Neural cell (in vitro differentiated cells): ENCODE data around the gene ZNF483. TPM values are rescaled to one million over a fixed set of nuclear protein-coding genes. Genes with fewer than 3 reads are reported as not detected.

Experiments
- H2AFZ ChIP-seq: fragments of 200-600, 300-800 bp; sonication (generic), shearing (Covaris generic); 2 replicates; pipeline ENCODE4 v1.6.0; 2014; ENCODE audit warnings: low read depth, mild to moderate bottlenecking, antibody characterized with exemption, low read length, moderate library complexity
- H3F3A ChIP-seq: fragments of 200-600 bp; shearing (Covaris generic); 2 replicates; pipeline ENCODE4 v1.6.1; 2016; ENCODE audit warnings: mild to moderate bottlenecking, moderate library complexity, mixed read lengths, antibody characterized with exemption, low read length; ENCODE audit not compliant: insufficient read depth, poor library complexity, severe bottlenecking
- H3K27ac ChIP-seq: fragments of 200-600, 300-800 bp; sonication (generic), shearing (Covaris generic); 2 replicates; pipeline ENCODE4 v1.5.1; 2014; ENCODE audit warnings: mild to moderate bottlenecking, low read length, moderate library complexity
- H3K27me3 ChIP-seq: fragments of 300-800, 200-600 bp; sonication (generic), shearing (Covaris generic); 2 replicates; pipeline ENCODE4 v1.6.0; 2014; ENCODE audit warnings: mild to moderate bottlenecking, low read depth, low read length, moderate library complexity; ENCODE audit not compliant: insufficient read depth
- H3K36me3 ChIP-seq: fragments of 300-800, 200-600 bp; sonication (generic), shearing (Covaris generic); 2 replicates; pipeline ENCODE4 v1.5.1; 2014; ENCODE audit warnings: mild to moderate bottlenecking, antibody characterized with exemption, low read length, moderate library complexity; ENCODE audit not compliant: insufficient read depth
- H3K4me2 ChIP-seq: fragments of 300-800, 200-600 bp; sonication (generic), shearing (Covaris generic); 2 replicates; pipeline ENCODE4 v1.6.0; 2014; ENCODE audit warnings: mild to moderate bottlenecking, low read length
- H3K4me3 ChIP-seq: fragments of 300-800, 200-600 bp; sonication (generic), shearing (Covaris generic); 2 replicates; pipeline ENCODE4 v1.5.1; 2014; ENCODE audit warnings: mild to moderate bottlenecking, low read length, moderate library complexity
- H3K79me2 ChIP-seq: fragments of 200-600 bp; shearing (Covaris generic); replicated peaks from 2 replicates; pipeline ENCODE4 v1.6.0; 2014; ENCODE audit warnings: mild to moderate bottlenecking, low read length, moderate library complexity; ENCODE audit not compliant: insufficient read depth
- H3K9ac ChIP-seq: fragments of 300-800, 200-600 bp; sonication (generic), shearing (Covaris generic); 2 replicates; pipeline ENCODE4 v1.6.1; 2016; ENCODE audit warnings: mild to moderate bottlenecking, low read length, mixed read lengths
- H3K9me2 ChIP-seq: fragments of 200-600 bp; shearing (Covaris generic); 2 replicates; pipeline ENCODE4 v1.6.1; 2016; ENCODE audit warnings: mild to moderate bottlenecking, low read length, mixed read lengths; ENCODE audit not compliant: insufficient read depth
- H3K9me3 ChIP-seq: fragments of 200-600, 300-800 bp; sonication (generic), shearing (Covaris generic); 2 replicates; pipeline ENCODE4 v1.6.1; 2016; ENCODE audit warnings: mild to moderate bottlenecking, mixed run types, low read length, moderate library complexity, mixed read lengths
- H4K20me1 ChIP-seq: fragments of 200-600 bp; shearing (Covaris generic); 2 replicates; pipeline ENCODE4 v1.6.1; 2016; ENCODE audit warnings: mild to moderate bottlenecking, mixed run types; ENCODE audit not compliant: insufficient read depth
- EP300 ChIP-seq: fragments of 450-650 bp; conservative IDR thresholded peaks from 2 replicates; pipeline ENCODE4 v1.6.1; 2014; ENCODE audit warnings: antibody characterized with exemption, mild to moderate bottlenecking, moderate library complexity; ENCODE audit not compliant: poor library complexity, severe bottlenecking
- EZH2 ChIP-seq: fragments of 200-600, 300-800 bp; shearing (Covaris generic), sonication (generic); IDR thresholded peaks from 2 replicates; pipeline ENCODE4 v1.6.1; 2014; ENCODE audit warnings: antibody characterized with exemption, low read length, borderline replicate concordance, mild to moderate bottlenecking; ENCODE audit not compliant: insufficient read depth, poor library complexity, severe bottlenecking
- MXI1 ChIP-seq: fragments of 450-650 bp; conservative IDR thresholded peaks from 2 replicates; pipeline ENCODE4 v1.6.1; 2014; ENCODE audit warnings: antibody characterized with exemption, mild to moderate bottlenecking; ENCODE audit not compliant: poor library complexity, severe bottlenecking
- POLR2AphosphoS5 ChIP-seq: IDR thresholded peaks from 2 replicates; pipeline ENCODE4 v1.6.1; 2012
- RAD21 ChIP-seq: fragments of 450-650 bp; conservative IDR thresholded peaks from 2 replicates; pipeline ENCODE4 v1.6.1; 2014; ENCODE audit warnings: antibody characterized with exemption, mild to moderate bottlenecking, moderate library complexity
- SMC3 ChIP-seq: fragments of 450-650 bp; conservative IDR thresholded peaks from 2 replicates; pipeline ENCODE4 v1.6.1; 2014; ENCODE audit warnings: antibody characterized with exemption, mild to moderate bottlenecking, moderate library complexity; ENCODE audit not compliant: poor library complexity
- TAF1 ChIP-seq: IDR thresholded peaks from 2 replicates; pipeline ENCODE4 v1.6.1; 2012; ENCODE audit warnings: low read depth
- polyA plus RNA-seq: library from polyadenylated mRNA; depleted of rRNA; stranded (reverse); fragments of >200 nt; gene quantifications from 2 replicates; pipeline ENCODE4 v1.2.3, GENCODE V29; 2014
- TF ChIP-seq, protein P1 (sequence below): fragments of 450-650 bp; IDR thresholded peaks from 2 replicates; pipeline ENCODE4 v1.5.1; 2014; ENCODE audit warnings: antibody characterized with exemption, mild to moderate bottlenecking, moderate library complexity; ENCODE audit not compliant: poor library complexity, severe bottlenecking
- TF ChIP-seq, protein P2 (sequence below): IDR thresholded peaks from 2 replicates; pipeline ENCODE4 v1.6.1; 2012; ENCODE audit warnings: borderline replicate concordance

The ZNF483 gene
- polyA plus RNA-seq, 1 donor from 2014 or later, result 2.9 TPM

DNA sequence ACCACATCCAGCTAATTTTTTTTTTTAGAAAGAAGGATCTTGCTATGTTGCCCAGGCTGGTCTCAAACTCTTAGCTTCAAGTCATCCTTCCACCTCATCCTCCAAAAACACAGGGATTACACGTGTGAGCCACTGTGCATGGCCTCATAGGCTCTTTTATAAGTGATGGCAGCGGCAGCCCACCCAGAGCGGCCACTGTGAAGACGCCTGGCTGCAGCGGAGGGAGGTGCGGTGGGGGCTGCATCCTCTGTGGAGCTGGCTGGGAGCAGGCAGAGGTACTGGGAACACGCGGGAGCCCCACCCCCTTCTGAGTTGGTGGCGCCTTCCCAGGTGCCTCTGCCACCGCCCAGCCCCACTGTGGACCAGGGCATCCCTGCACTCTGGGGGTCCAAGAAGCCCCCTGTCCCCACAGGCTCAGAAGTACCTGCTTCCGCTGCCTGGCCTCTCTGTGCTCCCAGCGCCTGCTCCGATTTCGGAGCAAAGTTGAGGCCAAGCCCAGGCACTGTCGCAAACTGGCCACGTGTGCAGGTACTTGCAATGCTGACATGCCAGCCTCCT lies 23.9 kb upstream of the ZNF483 start:
- H3K9me2 ChIP-seq, result no peaks in the 10 kb centered on the region
- H3K79me2 ChIP-seq, result no peaks in the 10 kb centered on the region
- H3K9ac ChIP-seq, result no peak overlapping the region
- H3K27me3 ChIP-seq, result no peaks in the 10 kb centered on the region
- H4K20me1 ChIP-seq, result no peaks in the 10 kb centered on the region
- no peak overlapping the region for H3K4me3 ChIP-seq
- no peak overlapping the region for H3K27ac ChIP-seq
- no peak overlapping the region for H2AFZ ChIP-seq
- H3F3A ChIP-seq, result no peaks in the 10 kb centered on the region
- TF ChIP-seq, protein P1, sequence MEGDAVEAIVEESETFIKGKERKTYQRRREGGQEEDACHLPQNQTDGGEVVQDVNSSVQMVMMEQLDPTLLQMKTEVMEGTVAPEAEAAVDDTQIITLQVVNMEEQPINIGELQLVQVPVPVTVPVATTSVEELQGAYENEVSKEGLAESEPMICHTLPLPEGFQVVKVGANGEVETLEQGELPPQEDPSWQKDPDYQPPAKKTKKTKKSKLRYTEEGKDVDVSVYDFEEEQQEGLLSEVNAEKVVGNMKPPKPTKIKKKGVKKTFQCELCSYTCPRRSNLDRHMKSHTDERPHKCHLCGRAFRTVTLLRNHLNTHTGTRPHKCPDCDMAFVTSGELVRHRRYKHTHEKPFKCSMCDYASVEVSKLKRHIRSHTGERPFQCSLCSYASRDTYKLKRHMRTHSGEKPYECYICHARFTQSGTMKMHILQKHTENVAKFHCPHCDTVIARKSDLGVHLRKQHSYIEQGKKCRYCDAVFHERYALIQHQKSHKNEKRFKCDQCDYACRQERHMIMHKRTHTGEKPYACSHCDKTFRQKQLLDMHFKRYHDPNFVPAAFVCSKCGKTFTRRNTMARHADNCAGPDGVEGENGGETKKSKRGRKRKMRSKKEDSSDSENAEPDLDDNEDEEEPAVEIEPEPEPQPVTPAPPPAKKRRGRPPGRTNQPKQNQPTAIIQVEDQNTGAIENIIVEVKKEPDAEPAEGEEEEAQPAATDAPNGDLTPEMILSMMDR, result no peak
- TF ChIP-seq MXI1 (no peak), EP300 (no peak), TAF1 (no peak), SMC3 (no peak), RAD21 (no peak), EZH2 (no peak), POLR2AphosphoS5 (no peak)
- TF ChIP-seq, protein P2, sequence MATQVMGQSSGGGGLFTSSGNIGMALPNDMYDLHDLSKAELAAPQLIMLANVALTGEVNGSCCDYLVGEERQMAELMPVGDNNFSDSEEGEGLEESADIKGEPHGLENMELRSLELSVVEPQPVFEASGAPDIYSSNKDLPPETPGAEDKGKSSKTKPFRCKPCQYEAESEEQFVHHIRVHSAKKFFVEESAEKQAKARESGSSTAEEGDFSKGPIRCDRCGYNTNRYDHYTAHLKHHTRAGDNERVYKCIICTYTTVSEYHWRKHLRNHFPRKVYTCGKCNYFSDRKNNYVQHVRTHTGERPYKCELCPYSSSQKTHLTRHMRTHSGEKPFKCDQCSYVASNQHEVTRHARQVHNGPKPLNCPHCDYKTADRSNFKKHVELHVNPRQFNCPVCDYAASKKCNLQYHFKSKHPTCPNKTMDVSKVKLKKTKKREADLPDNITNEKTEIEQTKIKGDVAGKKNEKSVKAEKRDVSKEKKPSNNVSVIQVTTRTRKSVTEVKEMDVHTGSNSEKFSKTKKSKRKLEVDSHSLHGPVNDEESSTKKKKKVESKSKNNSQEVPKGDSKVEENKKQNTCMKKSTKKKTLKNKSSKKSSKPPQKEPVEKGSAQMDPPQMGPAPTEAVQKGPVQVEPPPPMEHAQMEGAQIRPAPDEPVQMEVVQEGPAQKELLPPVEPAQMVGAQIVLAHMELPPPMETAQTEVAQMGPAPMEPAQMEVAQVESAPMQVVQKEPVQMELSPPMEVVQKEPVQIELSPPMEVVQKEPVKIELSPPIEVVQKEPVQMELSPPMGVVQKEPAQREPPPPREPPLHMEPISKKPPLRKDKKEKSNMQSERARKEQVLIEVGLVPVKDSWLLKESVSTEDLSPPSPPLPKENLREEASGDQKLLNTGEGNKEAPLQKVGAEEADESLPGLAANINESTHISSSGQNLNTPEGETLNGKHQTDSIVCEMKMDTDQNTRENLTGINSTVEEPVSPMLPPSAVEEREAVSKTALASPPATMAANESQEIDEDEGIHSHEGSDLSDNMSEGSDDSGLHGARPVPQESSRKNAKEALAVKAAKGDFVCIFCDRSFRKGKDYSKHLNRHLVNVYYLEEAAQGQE, result no peak
- no peaks in the 10 kb centered on the region for H3K9me3 ChIP-seq
- H3K4me2 ChIP-seq, result no peak overlapping the region
- no peaks in the 10 kb centered on the region for H3K36me3 ChIP-seq

DNA sequence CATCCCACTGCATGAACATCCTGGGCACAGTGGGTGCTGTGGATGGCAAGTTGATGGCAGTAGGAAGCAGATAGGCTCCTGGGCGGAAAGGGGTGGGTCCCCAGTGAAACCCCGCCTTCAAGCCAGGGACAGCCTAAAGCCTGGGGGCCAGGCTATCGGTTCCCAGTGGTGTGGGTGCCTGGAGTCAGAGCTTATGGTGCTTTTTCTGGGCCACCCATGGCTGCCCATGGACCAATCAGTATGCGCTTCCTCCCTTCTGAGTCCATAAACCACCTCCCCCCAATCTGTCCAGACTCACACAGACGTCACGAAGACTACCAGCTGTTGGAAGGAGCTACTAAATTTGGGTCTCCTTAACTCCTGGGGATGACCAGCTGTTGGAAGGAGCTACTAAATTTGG lies 23.3 kb upstream of the ZNF483 start:
- no peaks in the 10 kb centered on the region for H3F3A ChIP-seq
- H2AFZ ChIP-seq, result no peak overlapping the region
- H3K9me3 ChIP-seq, result no peaks in the 10 kb centered on the region
- H3K79me2 ChIP-seq, result no peaks in the 10 kb centered on the region
- no peak overlapping the region for H3K9ac ChIP-seq
- TF ChIP-seq, protein P1, result no peak
- no peak for TF ChIP-seq MXI1
- TF ChIP-seq EZH2, result no peak
- TF ChIP-seq, protein P2, result no peak
- no peak for TF ChIP-seq SMC3
- TF ChIP-seq POLR2AphosphoS5, result no peak
- H3K4me2 ChIP-seq, result no peak overlapping the region
- H3K36me3 ChIP-seq, result no peaks in the 10 kb centered on the region
- no peak overlapping the region for H3K27ac ChIP-seq
- no peaks in the 10 kb centered on the region for H3K27me3 ChIP-seq
- H3K9me2 ChIP-seq, result no peaks in the 10 kb centered on the region
- H4K20me1 ChIP-seq, result no peaks in the 10 kb centered on the region
- H3K4me3 ChIP-seq, result no peak overlapping the region
